Left kidney (tissue), 2 donors: Measurements from ENCODE around the gene ST7L. TPM values are rescaled to one million over a fixed set of nuclear protein-coding genes. Genes with fewer than 3 reads are reported as not detected.
"Not testable (repeated sequence)": the region's sequence is repeated elsewhere in the genome, so short reads cannot be mapped to it uniquely, and the experiment has no call there.

Experiments used
- DNase-seq: peaks from one replicate; pipeline ENCODE4 v3.0.0-alpha.2; 2013
- polyA plus RNA-seq: library from polyadenylated mRNA; unstranded; fragments of 120-200 nt; gene quantifications from one replicate; pipeline ENCODE4 v1.2.1, GENCODE V29; 2013; ENCODE audit not compliant: insufficient read length

Gene ST7L
- polyA plus RNA-seq, 1 donor = 33.1 TPM

DNA sequence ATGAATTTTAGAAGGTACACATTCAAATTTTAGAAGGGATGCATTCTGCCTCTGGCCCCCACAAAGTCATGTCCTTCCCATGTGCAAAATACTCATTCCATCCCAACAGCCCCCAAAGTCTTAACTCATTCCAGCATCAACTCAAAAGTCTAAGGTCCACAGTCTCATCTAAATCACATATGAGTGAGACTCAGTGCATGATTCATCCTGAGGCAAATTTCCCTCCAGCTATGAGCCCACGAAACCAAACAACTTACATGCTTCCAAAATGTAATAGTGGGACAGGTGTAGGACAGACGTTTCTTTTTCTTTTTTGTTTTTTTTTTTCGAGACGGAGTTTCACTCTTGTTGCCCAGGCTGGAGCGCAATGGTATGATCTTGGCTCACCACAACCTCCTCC is 122.7 kb downstream of the ST7L start:
- no peak for DNase-seq

DNA sequence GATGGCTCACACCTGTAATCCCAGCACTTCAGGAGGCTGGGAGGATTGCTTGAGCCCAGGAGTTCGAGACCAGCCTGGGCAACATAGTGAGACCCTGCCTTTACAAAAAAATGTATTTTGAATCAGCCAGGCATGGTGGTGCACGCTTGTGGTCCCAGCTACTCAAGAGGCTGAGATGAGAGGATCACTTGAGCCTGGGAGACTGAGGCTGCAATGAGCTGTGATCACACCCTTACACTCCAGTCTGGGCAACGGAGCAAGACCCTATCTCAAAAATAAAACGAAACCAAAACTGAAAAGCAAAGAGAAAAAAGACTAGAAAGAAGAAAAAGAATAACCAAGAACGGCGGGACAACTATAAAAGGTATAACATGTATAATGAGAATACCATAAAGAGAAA is 125.6 kb downstream of the ST7L start:
- DNase-seq = no peak

DNA sequence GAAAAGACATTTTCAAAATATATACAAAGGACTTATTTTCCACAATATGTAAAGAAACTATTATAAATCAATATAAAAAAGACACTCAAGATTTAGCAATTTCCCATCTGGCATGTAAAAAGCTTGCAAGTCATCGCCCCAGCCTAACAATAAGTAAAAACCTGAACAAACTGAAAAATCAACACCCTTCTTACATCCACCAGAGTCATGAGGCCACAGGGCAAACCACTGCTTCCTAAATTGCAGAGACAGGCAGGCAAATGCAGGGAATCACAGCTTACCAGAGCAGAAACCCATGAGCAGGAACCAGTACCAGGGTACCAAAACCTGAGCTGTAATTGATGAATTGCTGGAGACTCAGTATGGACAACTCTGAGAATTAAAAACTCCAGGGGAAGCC is 126.9 kb downstream of the ST7L start:
- no peak for DNase-seq

DNA sequence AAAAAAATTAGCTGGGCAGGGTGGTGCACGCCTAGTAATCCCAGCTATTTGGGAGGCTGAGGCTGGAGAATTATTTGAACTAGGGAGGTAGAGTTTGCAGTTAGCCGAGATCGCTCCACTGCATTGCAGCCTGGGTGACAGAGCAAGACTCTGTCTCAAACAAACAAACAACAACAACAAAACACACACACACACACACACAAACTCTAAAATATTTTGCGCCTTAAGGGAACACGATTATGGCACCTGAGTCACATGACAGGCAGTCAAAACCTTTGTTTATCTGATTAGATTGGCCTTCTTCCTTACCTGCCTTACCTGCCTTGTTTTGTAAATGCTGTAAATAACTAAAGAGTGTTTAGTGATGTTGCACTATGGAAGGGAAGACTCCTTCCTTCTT is 130.8 kb downstream of the ST7L start:
- DNase-seq = no peak

DNA sequence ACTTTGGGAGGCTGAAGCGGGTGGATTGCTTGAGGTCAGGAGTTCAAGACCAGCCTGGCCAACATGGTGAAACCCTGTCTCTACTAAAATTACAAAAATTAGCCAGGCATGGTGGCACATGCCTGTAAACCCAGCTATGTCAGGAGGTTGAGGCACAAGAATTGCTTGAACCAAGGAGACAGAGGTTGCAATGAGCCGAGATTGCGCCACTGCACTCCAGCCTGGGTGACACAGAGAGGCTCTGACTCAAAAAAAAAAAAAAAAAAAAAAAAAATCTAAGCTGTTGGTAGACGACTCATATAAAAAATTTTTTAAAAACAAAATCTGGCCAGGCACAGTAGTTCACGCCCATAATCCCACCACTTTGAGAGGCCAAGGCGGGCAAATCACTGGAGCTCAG is 131.3 kb downstream of the ST7L start:
- DNase-seq = not testable (repeated sequence)

DNA sequence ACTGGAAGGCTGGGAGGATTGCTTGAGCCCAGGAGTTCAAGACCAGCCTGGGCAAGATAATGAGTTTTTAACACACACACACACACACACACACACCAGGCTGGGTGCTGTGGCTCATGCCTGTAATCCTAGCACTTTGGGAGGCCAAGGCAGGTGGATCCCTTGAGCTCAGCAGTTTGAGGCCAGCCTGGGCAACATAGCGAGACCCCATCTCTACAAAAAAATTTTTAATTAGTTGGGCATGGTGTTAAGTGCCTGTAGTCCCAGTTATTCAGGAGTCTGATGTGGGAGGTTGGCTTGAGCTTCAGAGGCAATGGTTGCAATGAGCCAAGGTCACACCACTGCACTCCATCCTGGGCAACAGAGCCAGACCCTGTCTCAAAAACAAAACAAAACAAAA is 132.9 kb downstream of the ST7L start:
- not testable (repeated sequence) for DNase-seq

DNA sequence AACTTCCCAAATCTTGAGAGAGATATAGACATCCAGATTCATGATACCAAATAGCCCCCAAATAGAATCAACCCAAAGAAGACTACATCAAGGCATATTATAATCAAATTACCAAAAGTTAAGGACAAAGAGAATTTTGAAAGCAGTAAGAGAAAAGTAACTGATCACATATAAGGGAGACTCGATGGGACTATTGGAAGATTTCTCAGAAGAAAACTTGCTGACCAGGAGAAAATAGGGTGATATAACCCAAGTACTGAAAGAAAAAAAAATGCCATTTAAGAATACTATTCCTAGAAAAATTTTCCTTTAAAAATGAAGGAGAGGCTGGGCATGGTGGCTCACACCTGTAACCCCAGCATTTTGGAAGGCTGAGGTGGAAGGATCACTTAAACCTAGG is 140.6 kb downstream of the ST7L start:
- DNase-seq = no peak

DNA sequence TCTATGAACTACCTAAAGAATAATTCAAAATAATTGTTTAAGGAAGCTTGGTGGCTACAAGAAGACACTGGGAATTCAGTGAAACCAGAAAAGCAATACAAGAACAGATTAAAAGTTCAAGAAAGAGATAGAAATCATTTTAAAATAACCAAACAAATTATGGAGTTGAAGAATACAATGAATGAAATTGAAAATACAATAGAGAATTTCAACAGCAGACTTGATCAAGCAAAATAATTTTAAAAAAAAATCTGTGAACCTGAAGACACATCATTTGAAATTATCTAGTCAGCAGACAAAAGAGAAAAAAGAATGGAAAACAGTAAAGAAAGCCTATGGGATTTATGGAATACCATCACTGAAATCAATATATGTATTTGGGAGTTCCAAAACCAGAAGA is 141.4 kb downstream of the ST7L start:
- no peak for DNase-seq

Other genes starting within 250 kb of the ST7L start
- 43.5 TPM for gene CTTNBP2NL, start 222.9 kb downstream of the ST7L start, polyA plus RNA-seq
- 4.5 TPM for gene WNT2B, start 110.2 kb downstream of the ST7L start, polyA plus RNA-seq
- 151 TPM for gene CAPZA1, start 691 bp upstream of the ST7L start, polyA plus RNA-seq
- 81.1 TPM for gene MOV10, start 55.5 kb upstream of the ST7L start, polyA plus RNA-seq
- gene RHOC, start 88.0 kb upstream of the ST7L start, polyA plus RNA-seq = 192 TPM
- gene PPM1J, start 96.2 kb upstream of the ST7L start, polyA plus RNA-seq = 1.1 TPM